Dedifferentiated amniotic fluid mesenchymal stem cell (primary cell): ENCODE measurements around the gene RRAGD.
"Not testable (repeated sequence)": the region's sequence is repeated elsewhere in the genome, so short reads cannot be mapped to it uniquely, and the experiment has no call there.

Source experiments
- DNase-seq: peaks from one replicate; pipeline ENCODE4 v3.0.0-alpha.2; 2016; ENCODE audit errors: extremely low spot score

RRAGD gene

GRCh38 chr6:89411145-89412070 lies 665 bp downstream of the RRAGD start:
- DNase-seq = no peak

GRCh38 chr6:89410788-89411144 lies 1.3 kb downstream of the RRAGD start:
- DNase-seq = no peak

GRCh38 chr6:89410231-89410761 lies 1.8 kb downstream of the RRAGD start:
- DNase-seq = no peak

GRCh38 chr6:89409461-89410035 lies 2.5 kb downstream of the RRAGD start:
- DNase-seq = no peak

GRCh38 chr6:89406141-89406540 lies 5.9 kb downstream of the RRAGD start:
- no peak for DNase-seq

GRCh38 chr6:89404512-89404911 lies 7.6 kb downstream of the RRAGD start:
- DNase-seq = no peak

GRCh38 chr6:89402776-89403175 lies 9.3 kb downstream of the RRAGD start:
- no peak for DNase-seq

GRCh38 chr6:89400912-89401399 lies 11.1 kb downstream of the RRAGD start:
- DNase-seq = no peak

GRCh38 chr6:89400050-89400449 lies 12.0 kb downstream of the RRAGD start:
- DNase-seq = no peak

GRCh38 chr6:89398762-89399525 lies 13.1 kb downstream of the RRAGD start:
- no peak for DNase-seq

- not testable (repeated sequence) for DNase-seq
These were observed 14.2 kb downstream of the RRAGD start for GRCh38 chr6:89397884-89398283.

GRCh38 chr6:89393659-89394058 lies 18.4 kb downstream of the RRAGD start:
- DNase-seq = no peak

- DNase-seq = no peak
These were observed 19.2 kb downstream of the RRAGD start for GRCh38 chr6:89392823-89393222.

- no peak for DNase-seq
These were observed 23.2 kb downstream of the RRAGD start for GRCh38 chr6:89388846-89389245.

- no peak for DNase-seq
These were observed 24.4 kb downstream of the RRAGD start for GRCh38 chr6:89387516-89388201.

- DNase-seq = no peak
These were observed 25.1 kb downstream of the RRAGD start for GRCh38 chr6:89386917-89387491.

GRCh38 chr6:89385846-89386245 lies 26.2 kb downstream of the RRAGD start:
- DNase-seq = no peak

- DNase-seq = no peak
These were observed 26.9 kb downstream of the RRAGD start for GRCh38 chr6:89385156-89385667.

- DNase-seq = no peak
These were observed 31.0 kb downstream of the RRAGD start for GRCh38 chr6:89381031-89381430.

GRCh38 chr6:89379281-89379680 lies 32.8 kb downstream of the RRAGD start:
- DNase-seq = no peak

GRCh38 chr6:89378628-89379027 lies 33.4 kb downstream of the RRAGD start:
- no peak for DNase-seq
